ENCODE results near the gene PARD3B. TPM values are rescaled to one million over a fixed set of nuclear protein-coding genes. Genes with fewer than 3 reads are reported as not detected.
A peak's percentile ranks its signal among the peaks of the same experiment; 100 is the strongest.

PARD3B gene
- total and polyA plus RNA-seq, 2 donors (not counting 1 experiment from before 2014, with no cell fraction given), result 7.4 to 20.6 TPM

DNA sequence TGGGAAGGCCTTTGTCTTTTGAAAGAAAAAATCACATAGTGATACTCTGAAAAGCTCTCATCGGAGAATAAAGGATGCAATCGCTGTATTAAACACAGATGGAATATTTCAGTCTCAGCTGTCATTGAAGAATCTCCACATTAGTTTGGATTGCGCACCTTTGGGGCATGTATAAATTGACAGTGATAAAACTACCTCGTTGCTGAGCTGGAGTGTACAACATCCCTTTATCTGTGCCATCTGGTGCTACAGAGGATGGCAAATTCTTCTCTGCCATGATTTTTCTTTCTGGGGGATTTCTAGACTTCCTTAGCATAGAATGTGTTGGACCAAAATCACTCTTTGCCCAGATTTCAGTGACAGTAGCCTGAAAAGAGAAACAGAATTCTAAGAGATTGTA lies 185.3 kb downstream of the PARD3B start:
- Histone ChIP-seq H3K9me3 (ENCODE audit: control insufficient read depth, insufficient read depth, low read depth, low read length) (no peaks in the 10 kb centered on the region), H3K27me3 (ENCODE audit: control insufficient read depth, insufficient read depth, low read length) (no peaks in the 10 kb centered on the region), H3K4me1 (ENCODE audit: control insufficient read depth, extremely low read depth, insufficient read depth, low read length) (no peaks in the 10 kb centered on the region), H2AFZ (ENCODE audit: low read length) (no peak overlapping the region), H4K20me1 (ENCODE audit: control insufficient read depth, extremely low read depth, insufficient read depth, low read length) (no peaks in the 10 kb centered on the region), H3K79me2 (ENCODE audit: control insufficient read depth, insufficient read depth, low read length) (no peaks in the 10 kb centered on the region), H3K27ac (ENCODE audit: insufficient read depth, low read length) (no peak overlapping the region), H3K4me3 (replicated peaks in 1 of 4; ENCODE audit: control extremely low read depth in 1 of 4, insufficient read depth in 1 of 4, low read depth in 3 of 4, low read length in 4 of 4) (no peak overlapping the region), H3K9ac (ENCODE audit: insufficient read depth, low read length) (no peak overlapping the region), H3K36me3 (ENCODE audit: control insufficient read depth, insufficient read depth, low read length) (no peaks in the 10 kb centered on the region), H3K4me2 (ENCODE audit: extremely low read depth, insufficient read depth, low read length) (no peak overlapping the region)
- TF ChIP-seq, protein P1, sequence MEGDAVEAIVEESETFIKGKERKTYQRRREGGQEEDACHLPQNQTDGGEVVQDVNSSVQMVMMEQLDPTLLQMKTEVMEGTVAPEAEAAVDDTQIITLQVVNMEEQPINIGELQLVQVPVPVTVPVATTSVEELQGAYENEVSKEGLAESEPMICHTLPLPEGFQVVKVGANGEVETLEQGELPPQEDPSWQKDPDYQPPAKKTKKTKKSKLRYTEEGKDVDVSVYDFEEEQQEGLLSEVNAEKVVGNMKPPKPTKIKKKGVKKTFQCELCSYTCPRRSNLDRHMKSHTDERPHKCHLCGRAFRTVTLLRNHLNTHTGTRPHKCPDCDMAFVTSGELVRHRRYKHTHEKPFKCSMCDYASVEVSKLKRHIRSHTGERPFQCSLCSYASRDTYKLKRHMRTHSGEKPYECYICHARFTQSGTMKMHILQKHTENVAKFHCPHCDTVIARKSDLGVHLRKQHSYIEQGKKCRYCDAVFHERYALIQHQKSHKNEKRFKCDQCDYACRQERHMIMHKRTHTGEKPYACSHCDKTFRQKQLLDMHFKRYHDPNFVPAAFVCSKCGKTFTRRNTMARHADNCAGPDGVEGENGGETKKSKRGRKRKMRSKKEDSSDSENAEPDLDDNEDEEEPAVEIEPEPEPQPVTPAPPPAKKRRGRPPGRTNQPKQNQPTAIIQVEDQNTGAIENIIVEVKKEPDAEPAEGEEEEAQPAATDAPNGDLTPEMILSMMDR (conservative IDR thresholded peaks at IDR 0.05 in 1 of 2, IDR thresholded peaks at IDR 0.05 in 1 of 2; ENCODE audit: low read depth in 1 of 2, low read length in 2 of 2), result no peak
- no peak for TF ChIP-seq EZH2 (IDR thresholded peaks at IDR 0.05; ENCODE audit: low read length, missing control alignments)
- no peak for DNase-seq (ENCODE audit: low read depth in 2 of 2)

DNA sequence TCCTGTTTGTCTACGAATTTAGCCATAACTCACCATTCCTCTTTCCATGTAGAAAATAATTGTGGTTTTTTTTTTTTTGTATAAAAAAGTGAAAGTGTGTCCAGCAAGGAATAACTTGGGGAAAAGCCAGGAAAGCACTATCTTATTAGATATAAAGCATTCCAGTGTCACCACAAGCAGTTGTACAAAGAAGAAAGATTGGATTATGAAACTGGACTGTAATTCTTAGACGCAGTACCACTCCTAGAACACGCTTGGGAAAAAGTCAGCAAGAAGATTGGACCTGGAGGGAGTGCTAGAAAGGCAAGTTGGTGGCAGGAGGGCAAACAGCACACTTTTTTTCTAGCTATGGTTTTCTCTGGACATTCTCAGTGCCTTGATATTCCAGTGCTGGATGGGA lies 186.7 kb downstream of the PARD3B start:
- no peak overlapping the region for H3K4me2 ChIP-seq (ENCODE audit: extremely low read depth, insufficient read depth, low read length)
- H4K20me1 ChIP-seq (ENCODE audit: control insufficient read depth, extremely low read depth, insufficient read depth, low read length), result no peaks in the 10 kb centered on the region
- H3K9me3 ChIP-seq (ENCODE audit: control insufficient read depth, insufficient read depth, low read depth, low read length), result no peaks in the 10 kb centered on the region
- H2AFZ ChIP-seq (ENCODE audit: low read length), result no peak overlapping the region
- no peak overlapping the region for H3K9ac ChIP-seq (ENCODE audit: insufficient read depth, low read length)
- H3K27me3 ChIP-seq (ENCODE audit: control insufficient read depth, insufficient read depth, low read length), result no peaks in the 10 kb centered on the region
- H3K4me3 ChIP-seq (replicated peaks in 1 of 4; ENCODE audit: control extremely low read depth in 1 of 4, insufficient read depth in 1 of 4, low read depth in 3 of 4, low read length in 4 of 4), result no peak overlapping the region
- no peaks in the 10 kb centered on the region for H3K79me2 ChIP-seq (ENCODE audit: control insufficient read depth, insufficient read depth, low read length)
- no peak overlapping the region for H3K27ac ChIP-seq (ENCODE audit: insufficient read depth, low read length)
- DNase-seq (ENCODE audit: low read depth in 2 of 2), result peak; percentile 77 to 86
- no peaks in the 10 kb centered on the region for H3K36me3 ChIP-seq (ENCODE audit: control insufficient read depth, insufficient read depth, low read length)
- no peaks in the 10 kb centered on the region for H3K4me1 ChIP-seq (ENCODE audit: control insufficient read depth, extremely low read depth, insufficient read depth, low read length)
- TF ChIP-seq, protein P1 (conservative IDR thresholded peaks at IDR 0.05 in 1 of 2, IDR thresholded peaks at IDR 0.05 in 1 of 2; ENCODE audit: low read depth in 1 of 2, low read length in 2 of 2), result no peak
- no peak for TF ChIP-seq EZH2 (IDR thresholded peaks at IDR 0.05; ENCODE audit: low read length, missing control alignments)

DNA sequence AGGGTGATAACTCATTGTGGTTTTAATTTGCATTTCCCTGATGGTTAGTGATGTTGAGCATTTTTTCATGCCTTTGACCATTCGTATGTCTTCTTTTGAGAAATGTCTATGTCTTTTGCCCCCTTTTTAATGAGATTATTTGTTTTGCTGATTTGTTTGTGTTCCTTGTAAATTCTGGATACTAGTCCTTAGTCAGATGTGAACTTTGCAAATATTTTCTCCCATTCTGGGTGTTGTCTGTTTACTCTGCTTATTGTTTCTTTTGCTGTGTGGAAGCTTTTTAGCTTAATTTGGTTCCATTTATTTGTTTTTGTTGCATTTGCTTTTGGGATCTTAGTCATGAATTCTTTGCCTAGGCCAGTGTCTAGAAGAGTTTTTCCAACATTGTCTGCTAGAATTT lies 192.0 kb downstream of the PARD3B start:
- Histone ChIP-seq H3K36me3 (ENCODE audit: control insufficient read depth, insufficient read depth, low read length) (no peaks in the 10 kb centered on the region), H3K4me3 (replicated peaks in 1 of 4; ENCODE audit: control extremely low read depth in 1 of 4, insufficient read depth in 1 of 4, low read depth in 3 of 4, low read length in 4 of 4) (no peak overlapping the region), H4K20me1 (ENCODE audit: control insufficient read depth, extremely low read depth, insufficient read depth, low read length) (no peaks in the 10 kb centered on the region), H3K4me2 (ENCODE audit: extremely low read depth, insufficient read depth, low read length) (no peak overlapping the region), H3K27ac (ENCODE audit: insufficient read depth, low read length) (no peak overlapping the region), H3K79me2 (ENCODE audit: control insufficient read depth, insufficient read depth, low read length) (no peaks in the 10 kb centered on the region), H3K27me3 (ENCODE audit: control insufficient read depth, insufficient read depth, low read length) (no peaks in the 10 kb centered on the region), H3K4me1 (ENCODE audit: control insufficient read depth, extremely low read depth, insufficient read depth, low read length) (no peaks in the 10 kb centered on the region), H2AFZ (ENCODE audit: low read length) (no peak overlapping the region), H3K9me3 (ENCODE audit: control insufficient read depth, insufficient read depth, low read depth, low read length) (no peaks in the 10 kb centered on the region), H3K9ac (ENCODE audit: insufficient read depth, low read length) (no peak overlapping the region)
- no peak for DNase-seq (ENCODE audit: low read depth in 2 of 2)
- TF ChIP-seq, protein P1 (conservative IDR thresholded peaks at IDR 0.05 in 1 of 2, IDR thresholded peaks at IDR 0.05 in 1 of 2; ENCODE audit: low read depth in 1 of 2, low read length in 2 of 2), result no peak
- TF ChIP-seq EZH2 (IDR thresholded peaks at IDR 0.05; ENCODE audit: low read length, missing control alignments), result no peak

Measured in fibroblast of lung (primary cell).